ENCODE measurements around the gene MEGF6. TPM values are rescaled to one million over a fixed set of nuclear protein-coding genes. Genes with fewer than 3 reads are reported as not detected.

MEGF6 gene
- total and polyA plus RNA-seq, 2 of the 8 experiments (the other 6 are each of a cell fraction or from before 2014, with no cell fraction given), result 4.1 to 14.8 TPM

DNA sequence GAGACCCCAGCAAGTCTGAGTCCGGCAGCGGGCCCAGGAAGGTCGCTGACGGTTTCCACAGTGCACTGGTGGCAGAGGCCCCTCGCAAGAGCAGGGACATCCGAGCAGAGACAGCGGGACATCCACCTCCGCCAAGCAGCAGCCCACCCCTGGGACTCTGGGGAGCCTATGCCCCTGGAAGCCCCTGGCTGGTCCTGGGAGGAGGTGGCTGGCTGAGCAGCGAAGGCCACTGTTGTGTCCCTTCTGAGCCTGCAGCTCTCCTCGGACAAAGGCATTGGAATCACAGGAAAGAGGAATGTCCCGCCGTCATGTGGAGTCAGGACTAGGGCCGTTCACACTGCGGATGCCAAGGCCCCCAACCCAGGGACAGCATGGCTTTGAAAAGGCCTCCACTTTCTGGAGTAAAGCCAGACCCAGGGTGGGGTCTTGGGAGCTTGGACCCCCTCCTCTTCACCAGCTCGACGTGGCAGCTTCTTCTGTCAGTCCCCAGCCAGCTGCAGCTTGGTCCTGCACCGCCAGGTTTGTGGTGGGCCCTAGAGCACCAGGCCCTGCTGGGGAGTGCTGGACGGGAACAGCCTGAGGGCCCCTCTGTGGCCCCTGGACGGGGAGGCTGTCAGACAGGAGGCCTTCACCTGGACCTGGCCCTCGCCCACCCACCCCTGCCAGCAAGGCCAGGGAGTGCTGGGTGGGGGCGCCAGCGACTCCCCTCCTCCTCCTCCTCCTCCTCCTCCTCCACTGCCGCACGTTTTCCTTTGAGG, 1.4 kb downstream of the MEGF6 start (continued):
- TF ChIP-seq FOSL1 (IDR thresholded peaks at IDR 0.05; ENCODE audit: insufficient read depth, low read depth, low read length), result no peak
- no peak for TF ChIP-seq RNF2 (IDR thresholded peaks at IDR 0.05; ENCODE audit: borderline replicate concordance, low read depth, low read length, missing control alignments, poor library complexity, severe bottlenecking)
- TF ChIP-seq BRCA1 (IDR thresholded peaks at IDR 0.05; ENCODE audit: low read depth, low read length), result no peak

Measured in H1 (cell line).